HG02798 (cell line): ENCODE measurements around the gene GLTPD2.

Experiments used
- ATAC-seq: cut with Tn5 transposase; IDR thresholded peaks from one replicate; pipeline ENCODE4 v1.9.1; 2021; ENCODE audit warnings: mild to moderate bottlenecking; ENCODE audit not compliant: unreplicated experiment, poor library complexity

Gene GLTPD2

DNA sequence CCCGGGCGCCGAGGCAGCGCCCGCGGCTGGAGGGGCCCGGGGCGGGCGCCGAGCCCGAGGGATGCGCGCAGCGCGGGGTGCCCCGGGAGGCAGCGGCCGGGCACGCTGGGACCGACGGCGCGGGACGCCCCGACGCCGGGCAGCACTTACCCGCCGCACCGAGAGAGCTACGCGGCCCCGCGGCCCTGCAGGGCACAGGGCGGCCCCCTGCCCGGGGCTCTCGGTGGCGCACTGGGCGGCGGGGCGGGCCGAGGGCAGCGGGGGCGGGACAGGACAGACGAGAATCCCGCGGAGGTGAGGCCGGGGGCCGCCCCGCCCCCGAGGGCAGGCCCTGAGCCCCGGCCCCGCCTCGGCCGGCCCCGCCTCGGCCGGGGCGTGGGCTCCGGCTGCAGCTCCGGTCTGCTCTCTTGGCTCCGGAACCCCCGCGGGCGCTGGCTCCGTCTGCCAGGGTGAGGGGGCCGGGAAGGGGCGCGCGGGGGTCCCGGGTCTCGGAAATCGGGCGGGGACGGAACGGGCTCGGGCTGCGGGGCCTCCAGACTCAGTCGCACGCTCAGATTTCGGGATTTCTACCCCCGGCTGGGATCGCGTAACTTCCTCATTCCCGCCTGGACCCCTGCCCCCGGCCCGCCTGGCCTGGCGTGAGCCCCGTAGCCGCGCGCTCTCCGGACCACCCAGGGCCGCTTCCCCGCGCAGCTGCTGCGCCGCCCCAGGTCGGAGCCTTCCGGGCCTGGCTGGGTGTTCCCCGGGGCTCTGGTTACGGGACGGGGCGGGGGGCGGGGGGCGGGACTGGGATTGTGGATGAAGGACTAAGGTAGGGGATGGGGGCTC, 18.2 kb downstream of the GLTPD2 start, which contains the start of gene PLD2:
Gene PLD2 (plus strand): TSS at position 376 of the 828 bp plus-strand sequence. CDS start 621 bp downstream, outside the sequence.
- ATAC-seq, result peak; percentile 94

DNA sequence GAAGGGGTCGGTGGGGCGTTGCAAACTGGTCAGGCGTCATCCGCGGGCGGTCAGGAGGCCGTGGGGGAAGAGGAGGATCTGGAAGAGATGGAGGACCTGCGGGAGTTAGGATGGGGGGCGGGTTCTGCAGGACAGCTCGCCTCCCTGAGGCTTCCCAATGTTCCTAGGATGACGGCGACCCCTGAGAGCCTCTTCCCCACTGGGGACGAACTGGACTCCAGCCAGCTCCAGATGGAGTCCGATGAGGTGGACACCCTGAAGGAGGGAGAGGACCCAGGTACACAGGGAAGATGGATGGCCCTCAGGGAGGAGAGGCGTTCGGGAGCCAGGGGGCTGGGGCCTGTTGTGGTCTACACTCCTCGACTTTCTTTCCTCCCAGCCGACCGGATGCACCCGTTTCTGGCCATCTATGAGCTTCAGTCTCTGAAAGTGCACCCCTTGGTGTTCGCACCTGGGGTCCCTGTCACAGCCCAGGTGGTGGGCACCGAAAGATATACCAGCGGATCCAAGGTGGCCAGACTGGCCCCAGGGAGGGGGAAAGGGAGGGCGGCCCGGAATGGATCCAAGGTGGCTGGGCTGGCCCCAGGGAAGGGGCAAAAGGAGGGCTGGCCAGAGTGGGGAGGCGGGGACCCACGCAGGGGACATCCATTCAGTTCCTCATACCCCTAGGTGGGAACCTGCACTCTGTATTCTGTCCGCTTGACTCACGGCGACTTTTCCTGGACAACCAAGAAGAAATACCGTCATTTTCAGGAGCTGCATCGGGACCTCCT, 19.0 kb downstream of the GLTPD2 start:
- ATAC-seq, result no peak

GRCh38 chr17:4808378-4808767, 19.6 kb downstream of the GLTPD2 start:
- no peak for ATAC-seq

DNA sequence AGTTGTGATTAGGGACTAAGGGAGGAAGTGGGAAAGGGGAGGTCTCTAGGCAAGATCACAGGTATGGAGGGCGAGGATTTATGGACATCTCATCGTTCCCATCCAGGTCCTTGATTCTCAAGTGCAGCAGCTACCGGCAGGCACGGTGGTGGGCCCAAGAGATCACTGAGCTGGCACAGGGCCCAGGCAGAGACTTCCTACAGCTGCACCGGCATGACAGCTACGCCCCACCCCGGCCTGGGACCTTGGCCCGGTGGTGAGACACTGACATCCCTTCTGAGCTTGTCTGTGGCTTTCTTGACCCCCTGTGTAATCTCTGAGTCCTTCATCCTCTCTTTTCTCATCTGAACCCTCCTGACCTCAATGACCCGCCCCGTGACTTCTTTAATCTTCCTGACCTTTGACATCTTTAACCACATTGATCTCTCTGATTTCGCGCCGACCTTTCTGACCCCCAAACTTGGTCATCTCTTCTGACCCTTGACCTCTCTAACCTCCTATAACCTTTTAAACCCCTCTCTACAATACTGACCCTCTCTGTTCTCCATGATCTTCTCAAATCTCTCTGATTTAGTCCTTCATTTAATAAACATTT, 22.0 kb downstream of the GLTPD2 start:
- no peak for ATAC-seq

GRCh38 chr17:4811471-4811870, 22.7 kb downstream of the GLTPD2 start:
- no peak for ATAC-seq

DNA sequence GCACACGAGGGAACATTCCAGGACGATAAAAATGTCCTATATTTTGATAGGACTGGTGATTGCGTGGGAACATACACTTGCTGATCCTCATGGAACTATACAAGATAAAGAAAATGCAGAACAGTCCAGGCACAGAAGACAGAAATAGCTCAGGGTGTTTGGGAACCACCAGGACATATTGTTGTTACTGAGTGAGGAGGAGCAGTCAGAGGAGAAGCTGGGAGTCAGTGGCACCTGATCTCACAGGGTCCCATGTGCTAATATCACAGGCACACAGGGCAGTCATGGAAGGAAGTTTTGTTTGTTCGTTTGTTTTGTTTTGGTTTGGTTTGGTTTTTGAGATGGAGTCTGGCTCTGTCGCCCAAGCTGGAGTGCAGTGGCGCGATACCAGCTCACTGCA, 23.9 kb downstream of the GLTPD2 start:
- no peak for ATAC-seq

DNA sequence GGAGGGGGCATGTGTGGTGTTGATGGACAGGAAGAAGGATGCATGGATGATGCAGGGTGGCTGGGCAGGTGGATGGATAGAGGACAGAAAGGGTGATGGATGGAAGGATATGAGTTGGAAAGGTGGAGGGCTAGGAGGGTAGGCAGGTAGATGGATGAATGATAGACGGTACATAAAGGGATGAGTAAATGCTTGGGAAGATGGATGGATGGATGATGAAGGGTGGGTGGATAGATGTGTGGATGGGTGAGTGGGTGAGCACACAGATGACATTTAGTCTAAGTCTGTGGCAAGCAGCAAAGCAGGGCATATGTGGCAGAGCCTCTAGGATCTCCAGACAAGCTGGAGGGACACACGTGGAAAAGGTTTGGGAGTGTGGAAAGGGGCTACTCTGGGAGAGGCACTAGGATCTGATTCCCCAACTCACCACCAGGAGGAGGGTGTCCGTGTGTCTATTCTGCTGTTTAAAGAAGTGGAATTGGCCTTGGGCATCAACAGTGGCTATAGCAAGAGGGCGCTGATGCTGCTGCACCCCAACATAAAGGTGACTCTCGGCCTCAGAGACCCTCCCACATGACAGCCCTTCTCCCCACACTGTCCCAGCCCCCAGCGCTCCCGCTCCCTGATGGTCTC, 26.4 kb downstream of the GLTPD2 start:
- ATAC-seq, result no peak

DNA sequence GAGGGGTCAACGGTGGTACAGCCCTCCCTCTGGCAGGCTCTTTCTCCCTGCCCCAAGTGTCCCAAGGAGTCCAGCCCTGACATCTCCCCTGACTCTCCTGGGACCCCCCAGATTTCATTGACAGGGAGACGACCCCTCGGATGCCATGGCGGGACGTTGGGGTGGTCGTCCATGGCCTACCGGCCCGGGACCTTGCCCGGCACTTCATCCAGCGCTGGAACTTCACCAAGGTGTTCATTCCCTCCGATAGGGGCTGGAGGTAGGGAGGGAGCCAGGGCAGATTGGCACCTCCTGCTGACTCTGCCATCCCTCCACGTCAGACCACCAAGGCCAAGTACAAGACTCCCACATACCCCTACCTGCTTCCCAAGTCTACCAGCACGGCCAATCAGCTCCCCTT, 28.1 kb downstream of the GLTPD2 start:
- no peak for ATAC-seq

GRCh38 chr17:4818276-4818675, 29.5 kb downstream of the GLTPD2 start:
- ATAC-seq, result no peak

GRCh38 chr17:4822835-4823234, 34.1 kb downstream of the GLTPD2 start:
- no peak for ATAC-seq

DNA sequence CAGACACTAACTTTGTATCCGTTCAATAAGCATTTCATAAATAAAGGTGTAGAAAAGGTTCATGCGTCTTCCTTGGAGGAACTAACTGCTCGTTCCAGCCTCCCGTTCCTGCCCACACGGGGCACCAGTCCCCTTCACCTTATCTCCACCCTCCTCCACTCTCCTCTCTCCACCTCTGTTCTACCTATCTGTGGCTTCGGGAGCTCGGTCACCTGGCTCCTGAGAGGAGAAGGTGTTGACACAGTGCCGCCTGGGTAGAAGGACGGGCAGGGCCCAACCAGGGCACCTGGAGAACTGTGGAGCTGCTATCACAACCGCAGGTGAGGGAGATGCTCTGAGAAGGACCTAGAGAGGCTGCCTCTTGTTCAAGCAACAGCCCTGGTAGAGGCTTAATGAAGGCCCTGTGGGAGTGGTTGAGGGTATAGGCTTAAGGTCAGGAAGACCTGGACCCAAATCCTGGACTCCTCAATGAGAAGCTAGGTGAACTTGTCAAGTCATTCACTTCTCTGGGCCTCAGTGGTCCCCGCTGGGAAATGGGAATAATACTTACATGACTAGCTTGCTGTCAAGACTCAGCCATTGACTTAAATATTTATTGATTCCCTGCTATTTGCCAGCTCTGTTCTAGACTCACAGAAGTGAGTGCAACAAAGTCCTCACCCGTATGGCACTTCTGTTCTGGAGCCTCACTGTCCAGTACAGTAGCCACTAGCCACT, 34.8 kb downstream of the GLTPD2 start:
- ATAC-seq, result no peak

GRCh38 chr17:4827399-4827798, 38.6 kb downstream of the GLTPD2 start:
- ATAC-seq, result no peak

- ATAC-seq, result peak; percentile 14
Measured at GRCh38 chr17:4832829-4833177, 44.0 kb downstream of the GLTPD2 start.

GRCh38 chr17:4833178-4833940, 44.6 kb downstream of the GLTPD2 start, which contains the start of gene MINK1:
MINK1 (plus strand) TSS chr17:4833340; CDS start chr17:4833584, 244 bp downstream.
- peak; percentile 98 for ATAC-seq

DNA sequence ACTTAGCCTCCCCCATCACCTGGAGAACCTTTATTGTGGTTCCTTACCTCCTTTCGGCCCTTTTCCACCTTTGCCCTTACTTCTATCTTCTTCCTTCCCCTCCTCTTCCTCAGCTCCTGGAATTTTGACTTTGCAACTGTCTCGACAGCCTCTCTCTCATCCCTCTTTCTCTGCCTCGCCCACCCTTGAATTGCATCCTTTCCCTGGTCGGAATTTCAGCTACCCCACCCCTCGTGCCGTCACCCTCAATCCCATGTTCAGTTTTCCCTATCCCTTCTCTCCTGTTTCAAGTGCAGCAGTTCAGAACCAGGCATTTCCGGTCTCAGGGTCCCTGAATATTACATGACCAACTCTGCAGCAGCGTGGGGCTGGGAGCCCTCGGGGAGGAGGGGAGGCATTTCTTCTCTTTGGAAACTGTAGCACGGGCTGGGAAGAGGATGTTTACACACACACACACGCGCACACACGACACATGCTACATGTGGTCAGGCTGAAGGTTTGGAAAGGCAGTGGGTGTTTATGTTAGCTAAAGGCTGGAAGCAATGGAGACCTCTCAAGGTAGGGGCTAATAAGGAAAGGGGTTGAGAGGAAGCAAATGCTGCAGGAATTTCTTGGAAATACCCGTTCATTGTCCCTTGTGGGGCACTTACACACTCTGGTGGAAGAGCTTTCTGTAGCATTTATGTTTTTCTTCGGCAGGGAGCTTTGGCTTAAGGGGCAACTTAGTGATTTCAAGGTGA, 45.3 kb downstream of the GLTPD2 start:
- ATAC-seq, result no peak

DNA sequence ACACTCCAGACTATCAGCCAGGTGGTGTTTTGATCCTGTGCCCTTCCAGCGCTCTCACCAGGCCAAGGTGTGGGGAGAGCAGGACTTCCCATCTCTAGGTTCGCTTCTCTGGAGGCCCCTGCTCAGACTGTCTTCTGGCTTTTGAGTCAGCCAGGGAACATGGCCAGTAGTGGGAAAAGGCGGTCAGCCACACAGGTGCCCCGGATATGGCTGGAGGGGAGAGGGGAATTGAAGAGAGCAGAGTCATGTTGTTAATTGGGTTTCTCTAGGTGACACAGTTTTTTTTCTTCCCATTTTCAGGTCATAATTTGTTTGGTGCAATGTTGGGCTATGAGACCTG, 45.9 kb downstream of the GLTPD2 start:
- no peak for ATAC-seq

- no peak for ATAC-seq
Measured at GRCh38 chr17:4836221-4836620, 47.5 kb downstream of the GLTPD2 start.

GRCh38 chr17:4837471-4838308, 48.9 kb downstream of the GLTPD2 start:
- no peak for ATAC-seq
